Mucosa of rectum (tissue), 2 donors: Measurements from ENCODE around the gene FOXN3.

Experiments
- H3K27ac ChIP-seq, 2 donors: one replicate each; pipeline ENCODE4 v1.7.0; 2013; ENCODE audit warnings: inconsistent platforms in 2 of 2, low read depth in 2 of 2, low read length in 2 of 2
- H3K27me3 ChIP-seq, 2 donors: one replicate each; pipeline ENCODE4 v1.7.0; 2013; ENCODE audit warnings: low read length in 2 of 2; ENCODE audit not compliant: control insufficient read depth in 2 of 2, insufficient read depth in 2 of 2
- H3K36me3 ChIP-seq, 2 donors: one replicate each; pipeline ENCODE4 v1.7.0; 2013; ENCODE audit warnings: low read length in 2 of 2; ENCODE audit not compliant: control insufficient read depth in 2 of 2, insufficient read depth in 2 of 2
- H3K4me1 ChIP-seq, 2 donors: one replicate each; pipeline ENCODE4 v1.7.0; 2013; ENCODE audit warnings: low read length in 2 of 2, mild to moderate bottlenecking in 1 of 2; ENCODE audit not compliant: control insufficient read depth in 2 of 2, insufficient read depth in 2 of 2
- H3K4me3 ChIP-seq, 2 donors: one replicate each; pipeline ENCODE4 v1.7.0; 2013; ENCODE audit warnings: low read length in 2 of 2
- H3K9ac ChIP-seq, 2 donors: one replicate each; pipeline ENCODE4 v1.7.0; 2013; ENCODE audit warnings: low read length in 2 of 2, low read depth in 1 of 2, mild to moderate bottlenecking in 1 of 2
- H3K9me3 ChIP-seq, 2 donors: one replicate each; pipeline ENCODE4 v1.7.0; 2013; ENCODE audit warnings: low read length in 2 of 2; ENCODE audit not compliant: control insufficient read depth in 2 of 2
- donor health status: healthy.
- donor health status: Normal muscosa, but diverticular disease.

FOXN3 gene

GRCh38 chr14:89144066-89144465, 273.0 kb downstream of the FOXN3 start:
- no peak overlapping the region for H3K9ac ChIP-seq
- no peaks in the 10 kb centered on the region for H3K4me1 ChIP-seq
- H3K4me3 ChIP-seq = no peak overlapping the region
- no peaks in the 10 kb centered on the region for H3K27me3 ChIP-seq
- no peaks in the 10 kb centered on the region for H3K36me3 ChIP-seq
- H3K9me3 ChIP-seq = no peaks in the 10 kb centered on the region
- H3K27ac ChIP-seq = no peak overlapping the region

GRCh38 chr14:89143595-89143994, 273.4 kb downstream of the FOXN3 start:
- Histone ChIP-seq H3K27ac (no peak overlapping the region), H3K36me3 (no peaks in the 10 kb centered on the region), H3K4me3 (no peak overlapping the region), H3K9me3 (no peaks in the 10 kb centered on the region), H3K27me3 (no peaks in the 10 kb centered on the region), H3K4me1 (no peaks in the 10 kb centered on the region), H3K9ac (no peak overlapping the region)

GRCh38 chr14:89142366-89142765, 274.7 kb downstream of the FOXN3 start:
- Histone ChIP-seq H3K27me3 (no peaks in the 10 kb centered on the region), H3K4me3 (no peak overlapping the region), H3K36me3 (no peaks in the 10 kb centered on the region), H3K9ac (no peak overlapping the region), H3K4me1 (no peaks in the 10 kb centered on the region), H3K27ac (no peak overlapping the region), H3K9me3 (no peaks in the 10 kb centered on the region)

- no peaks in the 10 kb centered on the region for H3K9me3 ChIP-seq
- H3K27me3 ChIP-seq = no peaks in the 10 kb centered on the region
- H3K4me3 ChIP-seq = no peak overlapping the region
- no peaks in the 10 kb centered on the region for H3K36me3 ChIP-seq
- H3K4me1 ChIP-seq = no peaks in the 10 kb centered on the region
- no peak overlapping the region for H3K9ac ChIP-seq
- H3K27ac ChIP-seq = no peak overlapping the region
Observed at GRCh38 chr14:89141862-89142261, 275.2 kb downstream of the FOXN3 start.

- Histone ChIP-seq H3K27me3 (no peaks in the 10 kb centered on the region), H3K36me3 (no peaks in the 10 kb centered on the region), H3K9ac (no peak overlapping the region), H3K9me3 (no peaks in the 10 kb centered on the region), H3K4me1 (no peaks in the 10 kb centered on the region), H3K4me3 (no peak overlapping the region), H3K27ac (no peak overlapping the region)
Observed at GRCh38 chr14:89140326-89140725, 276.7 kb downstream of the FOXN3 start.

GRCh38 chr14:89139404-89140247, 277.4 kb downstream of the FOXN3 start:
- H3K4me1 ChIP-seq = no peaks in the 10 kb centered on the region
- H3K27me3 ChIP-seq = no peaks in the 10 kb centered on the region
- no peak overlapping the region for H3K4me3 ChIP-seq

GRCh38 chr14:89138846-89139245, 278.2 kb downstream of the FOXN3 start:
- no peaks in the 10 kb centered on the region for H3K9me3 ChIP-seq
- no peak overlapping the region for H3K9ac ChIP-seq
- H3K27ac ChIP-seq = no peak overlapping the region
- no peaks in the 10 kb centered on the region for H3K36me3 ChIP-seq
- no peaks in the 10 kb centered on the region for H3K4me1 ChIP-seq
- no peak overlapping the region for H3K4me3 ChIP-seq
- no peaks in the 10 kb centered on the region for H3K27me3 ChIP-seq

More at GRCh38 chr14:89139404-89140247, 277.4 kb downstream of the FOXN3 start:
- no peaks in the 10 kb centered on the region for H3K9me3 ChIP-seq
- no peak overlapping the region for H3K9ac ChIP-seq
- no peak overlapping the region for H3K27ac ChIP-seq
- H3K36me3 ChIP-seq = no peaks in the 10 kb centered on the region

GRCh38 chr14:89137526-89138163, 279.4 kb downstream of the FOXN3 start:
- Histone ChIP-seq H3K27ac (no peak overlapping the region), H3K9me3 (no peaks in the 10 kb centered on the region), H3K9ac (no peak overlapping the region), H3K36me3 (no peaks in the 10 kb centered on the region), H3K27me3 (no peaks in the 10 kb centered on the region), H3K4me3 (no peak overlapping the region), H3K4me1 (no peaks in the 10 kb centered on the region)

- H3K27ac ChIP-seq = no peak overlapping the region
- no peak overlapping the region for H3K4me3 ChIP-seq
- H3K9me3 ChIP-seq = no peaks in the 10 kb centered on the region
Observed at GRCh38 chr14:89136587-89136986, 280.4 kb downstream of the FOXN3 start.

GRCh38 chr14:89134640-89135039, 282.4 kb downstream of the FOXN3 start:
- no peaks in the 10 kb centered on the region for H3K9me3 ChIP-seq
- no peak overlapping the region for H3K9ac ChIP-seq
- no peaks in the 10 kb centered on the region for H3K27me3 ChIP-seq
- H3K27ac ChIP-seq = no peak overlapping the region
- no peaks in the 10 kb centered on the region for H3K36me3 ChIP-seq
- no peak overlapping the region for H3K4me3 ChIP-seq
- no peaks in the 10 kb centered on the region for H3K4me1 ChIP-seq

More at GRCh38 chr14:89136587-89136986, 280.4 kb downstream of the FOXN3 start:
- Histone ChIP-seq H3K27me3 (no peaks in the 10 kb centered on the region), H3K9ac (no peak overlapping the region), H3K4me1 (no peaks in the 10 kb centered on the region), H3K36me3 (no peaks in the 10 kb centered on the region)
